WI38 (cell line): ENCODE results near the gene RIN3.
"Not testable (repeated sequence)": the region's sequence is repeated elsewhere in the genome, so short reads cannot be mapped to it uniquely, and the experiment has no call there.

ENCODE experiments used
- H3K4me3 ChIP-seq: 2 replicates; pipeline ENCODE4 v1.5.1; 2011; ENCODE audit warnings: low read depth, mild to moderate bottlenecking, control low read depth, low read length
- TF ChIP-seq, protein P1 (sequence below): IDR thresholded peaks from 2 replicates; pipeline ENCODE4 v1.5.1; 2012; ENCODE audit warnings: low read depth, mild to moderate bottlenecking, control low read depth, low read length

The RIN3 gene

DNA sequence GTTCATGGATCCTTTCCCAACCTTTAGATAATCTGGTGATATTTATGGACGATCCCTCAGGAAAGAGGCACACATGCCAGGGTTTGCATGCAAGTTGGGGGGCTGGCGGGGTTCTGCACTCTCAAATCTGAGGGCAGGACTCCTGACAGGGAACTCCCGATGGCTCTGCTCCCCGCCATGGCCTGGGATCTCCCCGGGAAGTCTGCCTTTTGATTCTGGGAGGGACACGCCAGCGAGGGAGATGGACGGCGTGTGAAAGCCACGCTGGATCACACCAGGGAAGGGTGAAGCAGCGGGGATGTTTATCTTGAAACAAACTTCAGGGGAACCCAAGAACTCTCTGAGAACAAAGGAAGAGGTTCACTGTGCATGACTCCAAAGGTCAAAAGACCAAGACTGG is 191.2 kb downstream of the RIN3 start:
- no peak overlapping the region for H3K4me3 ChIP-seq
- TF ChIP-seq, protein P1, sequence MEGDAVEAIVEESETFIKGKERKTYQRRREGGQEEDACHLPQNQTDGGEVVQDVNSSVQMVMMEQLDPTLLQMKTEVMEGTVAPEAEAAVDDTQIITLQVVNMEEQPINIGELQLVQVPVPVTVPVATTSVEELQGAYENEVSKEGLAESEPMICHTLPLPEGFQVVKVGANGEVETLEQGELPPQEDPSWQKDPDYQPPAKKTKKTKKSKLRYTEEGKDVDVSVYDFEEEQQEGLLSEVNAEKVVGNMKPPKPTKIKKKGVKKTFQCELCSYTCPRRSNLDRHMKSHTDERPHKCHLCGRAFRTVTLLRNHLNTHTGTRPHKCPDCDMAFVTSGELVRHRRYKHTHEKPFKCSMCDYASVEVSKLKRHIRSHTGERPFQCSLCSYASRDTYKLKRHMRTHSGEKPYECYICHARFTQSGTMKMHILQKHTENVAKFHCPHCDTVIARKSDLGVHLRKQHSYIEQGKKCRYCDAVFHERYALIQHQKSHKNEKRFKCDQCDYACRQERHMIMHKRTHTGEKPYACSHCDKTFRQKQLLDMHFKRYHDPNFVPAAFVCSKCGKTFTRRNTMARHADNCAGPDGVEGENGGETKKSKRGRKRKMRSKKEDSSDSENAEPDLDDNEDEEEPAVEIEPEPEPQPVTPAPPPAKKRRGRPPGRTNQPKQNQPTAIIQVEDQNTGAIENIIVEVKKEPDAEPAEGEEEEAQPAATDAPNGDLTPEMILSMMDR: no peak

DNA sequence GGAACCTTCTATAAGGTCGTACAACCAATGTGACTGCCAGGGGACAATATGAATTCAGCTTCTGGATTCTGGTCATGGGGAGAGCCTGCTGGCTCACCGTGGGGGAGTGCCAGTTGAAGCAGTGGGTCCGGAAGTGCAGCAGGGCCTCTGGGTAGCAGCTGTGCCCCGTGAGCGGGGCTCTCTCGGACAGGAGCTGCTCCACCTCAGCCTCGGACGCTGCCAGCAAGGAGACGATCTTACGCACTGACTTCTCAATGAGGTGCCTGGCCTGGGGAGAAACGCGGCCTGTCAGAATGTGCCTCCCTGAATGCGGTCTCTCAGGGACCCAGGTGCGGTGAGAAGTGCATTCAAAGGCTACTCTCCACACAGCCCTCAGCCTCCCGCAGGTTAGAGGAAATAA is 192.8 kb downstream of the RIN3 start:
- TF ChIP-seq, protein P1: no peak

DNA sequence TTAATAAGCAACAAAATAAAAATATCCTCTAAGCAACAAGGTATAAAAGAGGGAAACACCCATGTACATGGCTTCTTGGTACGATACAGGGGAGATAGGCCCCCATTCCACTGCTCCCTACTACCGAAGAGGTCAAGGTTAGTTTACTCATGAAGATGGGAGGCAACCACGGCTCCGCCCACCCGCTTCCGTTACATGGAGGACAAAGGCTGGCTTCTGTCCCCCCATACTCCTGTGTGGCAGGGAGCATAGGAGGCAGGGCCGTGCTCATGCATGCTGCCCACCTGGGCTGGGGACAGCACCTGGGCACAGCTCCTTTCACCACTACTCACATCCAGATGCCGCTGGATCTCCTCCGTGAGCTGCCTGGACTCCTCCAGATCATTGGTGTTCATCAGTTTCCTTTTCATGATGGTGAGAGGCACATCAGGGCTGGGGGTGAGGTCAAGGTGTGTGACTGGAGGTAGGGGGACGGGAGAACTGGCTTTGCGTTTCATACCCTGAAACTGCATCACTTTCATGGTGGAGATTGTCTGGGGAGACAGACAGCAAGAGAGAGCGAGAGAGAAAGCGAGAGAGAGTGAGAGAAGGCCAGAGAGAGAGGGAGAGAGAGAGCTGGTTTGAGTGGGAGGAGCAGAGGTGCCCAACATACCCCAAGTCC is 195.9 kb downstream of the RIN3 start:
- TF ChIP-seq, protein P1: no peak
- H3K4me3 ChIP-seq: no peak overlapping the region

More for the DNA sequence above, 192.8 kb downstream of the RIN3 start:
- no peak overlapping the region for H3K4me3 ChIP-seq

DNA sequence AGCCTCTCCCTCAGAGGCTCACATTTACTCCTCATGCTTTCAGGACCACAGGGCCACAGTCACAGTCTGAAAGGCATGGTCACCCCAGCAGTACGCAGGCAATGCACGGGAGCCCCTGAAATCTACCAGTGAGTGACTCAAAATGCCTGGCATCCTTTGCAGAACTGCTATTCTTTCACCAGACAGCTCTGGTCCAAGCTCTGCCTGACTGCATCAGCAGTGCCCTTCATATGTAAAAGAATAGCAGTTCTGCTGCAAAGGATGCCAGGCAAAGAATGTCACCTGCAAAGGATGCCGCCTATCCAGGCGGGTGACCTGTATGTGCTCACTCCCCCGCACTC is 196.4 kb downstream of the RIN3 start:
- TF ChIP-seq, protein P1: no peak
- no peak overlapping the region for H3K4me3 ChIP-seq

DNA sequence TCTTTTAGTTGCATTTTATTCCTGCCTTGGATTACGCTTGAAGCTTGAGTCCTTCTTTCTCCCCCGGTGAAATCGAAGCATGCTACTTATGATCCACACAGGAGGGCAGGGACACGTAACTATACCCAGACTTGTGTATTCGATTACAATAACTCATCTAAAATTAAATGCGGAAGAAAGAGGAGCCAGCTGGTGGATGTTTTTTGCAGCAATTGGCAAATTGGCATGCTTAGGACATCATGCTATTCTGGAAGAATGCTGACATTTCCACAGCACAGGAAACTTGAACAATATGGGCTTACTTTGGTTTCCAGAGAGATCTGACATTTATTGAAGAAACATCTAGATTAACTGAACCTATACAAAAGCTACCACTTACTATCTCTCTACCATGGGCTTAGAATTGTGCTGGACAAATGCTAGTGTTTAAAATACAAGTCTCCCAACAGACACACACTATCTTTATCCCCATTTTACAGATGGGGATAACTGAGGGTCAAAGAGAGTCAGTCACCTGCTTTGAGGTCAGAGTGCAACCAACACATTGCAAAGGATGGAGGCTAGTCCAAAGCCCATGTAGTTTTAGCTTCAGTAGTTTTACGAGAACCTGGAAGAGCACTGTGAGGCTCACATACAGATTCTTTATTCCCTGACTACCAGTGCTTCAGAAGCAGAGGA is 198.5 kb downstream of the RIN3 start:
- no peak overlapping the region for H3K4me3 ChIP-seq
- TF ChIP-seq, protein P1: no peak

DNA sequence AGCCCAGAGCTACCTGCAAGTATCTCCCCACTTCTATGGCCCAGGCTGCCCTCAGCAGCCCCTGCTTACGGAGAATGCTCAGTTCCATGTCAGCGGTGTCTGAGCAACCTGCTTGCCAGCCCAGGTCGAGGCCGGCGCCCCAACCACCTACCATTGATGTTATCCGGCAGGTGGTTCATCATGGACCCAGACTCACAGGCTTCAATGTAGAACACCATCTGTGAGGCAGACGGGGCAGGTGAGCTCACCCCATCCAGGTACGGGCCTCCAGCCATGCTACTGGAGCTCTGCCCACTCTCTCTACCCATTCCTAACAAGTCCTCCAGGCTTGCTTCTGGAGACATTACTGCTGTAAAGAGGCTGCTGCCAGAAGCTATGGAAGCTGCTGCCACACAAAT is 199.1 kb downstream of the RIN3 start:
- H3K4me3 ChIP-seq: no peak overlapping the region
- TF ChIP-seq, protein P1: no peak

DNA sequence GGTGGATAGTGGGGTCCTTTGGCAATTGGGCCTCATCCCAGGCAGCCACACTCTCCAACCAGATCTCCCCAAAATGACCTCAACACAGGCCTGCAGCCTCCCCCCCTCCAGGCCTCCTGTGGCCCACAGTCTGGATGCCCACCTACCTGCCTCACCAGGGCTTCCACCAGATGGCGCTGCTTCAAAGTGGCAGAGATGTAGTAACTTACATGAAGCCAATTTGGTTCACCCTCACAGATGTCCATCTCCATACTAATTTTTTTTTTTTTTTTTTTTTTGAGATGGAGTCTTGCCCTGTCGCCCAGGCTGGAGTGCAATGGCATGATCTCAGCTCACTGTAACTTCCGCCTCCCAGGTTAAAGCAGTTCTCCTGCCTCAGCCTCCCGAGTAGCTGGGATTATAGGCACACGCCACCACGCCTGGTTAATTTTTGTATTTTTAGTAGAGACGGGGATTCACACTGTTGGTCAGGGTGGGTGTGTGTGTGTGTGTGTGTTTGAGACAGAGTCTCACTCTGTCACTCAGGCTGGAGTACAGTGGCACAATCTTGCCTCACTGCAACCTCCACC is 201.2 kb downstream of the RIN3 start:
- TF ChIP-seq, protein P1: peak; percentile 76
- H3K4me3 ChIP-seq: not testable (repeated sequence)
